NCI-H2171 treated with DMSO at 0.1 percent for 48 hours (cell line): ENCODE results near the gene DMBX1.

ENCODE experiments used
- DNase-seq: peaks from one replicate; lab custom pipeline; 2025; lab: John Stamatoyannopoulos, UW

DMBX1 gene

GRCh38 chr1:46483589-46483988 lies 6.0 kb upstream of the DMBX1 start:
- no peak for DNase-seq

GRCh38 chr1:46484783-46485490 lies 4.7 kb upstream of the DMBX1 start:
- DNase-seq, result no peak

DNA sequence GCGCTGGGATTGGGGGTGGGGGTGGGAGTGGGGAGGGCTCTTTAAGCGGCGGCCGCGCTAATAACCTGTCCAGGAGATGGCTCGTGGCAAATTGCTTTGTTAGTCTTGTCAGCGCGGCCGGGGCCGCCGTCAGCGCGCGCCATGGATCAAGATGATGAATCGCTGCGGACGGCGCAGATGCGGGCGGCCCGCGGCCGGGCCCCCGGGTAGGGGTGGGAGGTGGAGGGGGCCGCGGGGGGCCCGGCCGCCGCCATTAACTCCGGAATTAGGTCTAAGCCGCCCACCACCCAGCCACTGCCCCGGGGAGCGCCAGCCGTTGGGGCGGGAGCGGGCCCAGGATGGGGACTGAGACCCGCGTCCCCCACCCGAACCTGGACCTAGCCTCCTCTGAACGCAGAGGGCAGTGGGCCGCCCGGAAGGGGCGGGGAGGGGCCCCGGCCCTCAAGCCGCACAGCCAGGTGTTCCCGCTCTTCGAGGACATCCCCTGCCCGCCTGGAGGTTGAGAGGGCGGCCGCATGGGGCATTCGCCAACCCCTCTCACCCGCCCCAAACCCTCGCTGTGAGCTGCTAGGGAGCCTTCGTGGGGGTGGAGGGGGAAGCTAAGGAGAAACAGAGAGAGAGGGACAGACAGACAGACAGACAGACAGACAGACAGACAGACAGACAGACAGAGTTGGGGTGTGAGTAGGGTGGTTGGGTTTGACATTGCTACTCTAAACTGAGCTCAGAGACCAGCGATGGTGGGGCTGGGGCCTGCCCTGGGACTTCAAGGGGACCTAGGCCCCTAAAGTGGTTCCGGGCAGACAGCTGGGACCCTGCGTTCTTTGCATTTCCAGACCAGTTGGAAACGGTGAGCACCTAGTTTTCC lies 3.8 kb upstream of the DMBX1 start:
- DNase-seq, result no peak

DNA sequence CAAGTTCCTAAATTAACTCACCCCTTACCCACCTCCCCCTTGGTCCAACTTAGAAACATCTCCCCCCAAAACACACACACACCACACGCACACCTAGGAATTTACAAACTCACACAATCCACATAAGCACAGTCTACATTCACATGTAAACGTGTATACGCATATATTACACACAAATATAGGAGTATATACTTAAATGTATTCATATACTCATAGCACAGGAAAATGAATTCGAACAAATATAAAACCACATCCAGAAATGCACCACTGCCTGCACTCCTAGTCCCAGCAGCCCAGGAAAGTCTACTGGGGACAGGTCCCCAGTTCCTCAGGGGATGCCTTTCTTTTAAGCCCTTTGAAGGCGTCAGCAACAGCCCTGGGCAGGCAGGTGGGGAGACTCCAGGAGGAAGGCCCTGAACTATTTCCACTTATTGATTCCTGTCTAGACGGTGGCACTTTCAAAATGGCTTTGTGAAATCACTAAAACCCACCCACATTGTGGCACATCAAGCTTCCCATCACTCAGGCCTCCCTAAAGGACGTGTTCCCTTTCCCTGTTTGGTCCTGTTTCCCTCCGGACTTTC lies 3.1 kb upstream of the DMBX1 start:
- DNase-seq, result no peak

- no peak for DNase-seq
Measured at GRCh38 chr1:46487818-46488218, 1.8 kb upstream of the DMBX1 start.

GRCh38 chr1:46488343-46489168 lies 1.1 kb upstream of the DMBX1 start:
- DNase-seq, result no peak

DNA sequence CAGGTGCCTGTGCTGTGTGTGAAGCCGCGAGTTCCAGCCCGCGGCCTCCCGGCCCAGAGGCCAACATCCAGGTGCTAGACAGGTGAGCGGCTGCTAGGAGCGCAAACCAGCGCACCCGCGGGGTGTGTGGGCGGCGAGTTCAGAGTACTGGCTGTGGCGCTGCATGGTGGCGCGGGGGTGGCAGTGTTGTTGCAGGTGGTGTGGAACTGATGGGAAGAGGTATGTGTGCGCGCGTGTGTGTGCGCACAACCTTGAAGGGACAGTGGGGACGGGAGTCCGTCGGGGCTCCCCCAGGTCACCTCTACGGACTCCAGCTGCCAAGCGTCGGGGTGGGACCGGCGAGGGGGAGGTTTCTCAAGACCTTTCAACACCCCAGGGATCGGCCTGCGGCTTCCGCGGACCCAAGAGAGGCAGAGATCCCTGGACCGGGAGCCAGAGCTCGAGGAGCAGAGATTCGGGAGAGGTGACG lies 433 bp upstream of the DMBX1 start:
- no peak for DNase-seq

DNA sequence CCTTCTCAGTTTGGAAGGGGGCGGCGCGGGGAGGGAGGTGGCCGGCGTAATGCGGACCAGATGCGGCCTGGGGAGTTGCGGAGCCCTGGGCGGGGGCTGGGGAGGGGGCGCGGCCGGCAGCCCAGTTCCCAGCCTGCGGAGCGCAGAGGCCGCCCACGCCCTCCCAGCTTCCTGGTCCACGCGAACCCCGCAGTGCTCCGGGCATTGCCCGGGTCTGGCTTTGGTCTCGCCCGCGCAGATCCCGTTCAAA lies 695 bp downstream of the DMBX1 start:
- DNase-seq, result no peak

- no peak for DNase-seq
Measured at GRCh38 chr1:46490656-46491442, 1.2 kb downstream of the DMBX1 start.

DNA sequence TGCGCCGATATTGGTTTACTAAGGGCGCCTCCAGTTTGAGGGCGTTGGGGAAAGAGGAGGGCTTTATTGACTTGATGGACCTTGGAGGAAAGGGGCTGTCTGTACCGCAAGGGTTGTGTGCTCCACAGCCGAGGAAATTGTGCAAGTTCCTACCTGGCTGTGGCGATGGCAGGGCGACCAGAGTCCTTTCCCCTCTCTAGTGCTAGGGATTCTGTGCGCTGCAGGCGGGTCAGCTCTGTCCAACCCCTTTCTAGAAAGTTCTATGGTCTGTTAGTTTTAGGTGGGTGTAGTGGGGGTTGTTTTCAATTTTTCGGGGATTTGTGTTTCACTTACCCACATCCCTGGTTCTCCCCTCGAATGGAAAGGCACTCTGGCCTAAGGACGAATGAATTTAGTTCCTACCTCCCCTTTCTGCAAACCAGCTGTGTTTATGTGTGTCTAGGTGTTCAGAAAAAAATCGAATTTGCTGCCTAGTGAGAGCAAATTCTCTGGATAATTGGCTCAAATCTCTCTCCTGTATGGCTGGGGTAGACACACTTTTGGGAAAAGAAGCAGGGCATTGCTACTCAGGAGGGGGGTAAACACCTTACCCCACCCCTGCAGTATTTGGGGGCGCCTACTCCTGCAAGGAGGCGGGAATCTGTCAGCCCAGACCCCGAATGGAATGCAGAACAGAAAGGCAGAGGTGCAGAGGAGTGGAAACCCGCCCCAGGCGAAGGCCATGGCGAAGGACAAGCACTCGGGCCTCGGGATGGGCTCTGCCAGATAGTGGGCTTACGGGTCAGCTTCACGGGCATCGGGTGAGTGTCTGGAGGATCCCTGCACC lies 2.0 kb downstream of the DMBX1 start:
- no peak for DNase-seq

DNA sequence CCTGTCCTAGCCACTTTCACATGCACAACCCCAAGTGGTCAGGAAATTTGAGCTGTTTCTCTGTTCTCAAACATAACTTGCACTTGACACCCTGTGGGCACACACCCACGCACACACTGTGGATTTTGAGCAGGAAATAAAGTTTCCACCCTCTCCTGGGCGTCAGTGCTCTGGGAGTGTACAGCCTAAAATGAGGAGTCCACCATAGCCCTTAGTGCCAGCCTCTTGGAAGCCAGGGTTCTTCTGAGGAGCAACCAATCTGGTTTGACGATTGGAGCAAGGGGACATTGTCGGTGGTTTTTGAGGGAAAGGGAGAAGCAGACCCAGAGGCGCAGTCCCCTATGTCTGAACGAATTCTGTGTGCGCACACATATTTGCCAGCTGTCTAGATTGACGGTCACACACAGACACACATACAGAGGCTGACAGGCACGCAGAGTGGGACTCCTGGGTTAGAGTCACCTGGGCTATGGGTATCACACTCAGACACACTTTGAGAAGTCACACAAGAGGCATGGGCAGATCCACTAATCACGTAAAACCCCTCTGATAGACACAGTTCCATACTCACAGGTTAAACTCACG lies 2.7 kb downstream of the DMBX1 start:
- DNase-seq, result no peak

GRCh38 chr1:46492871-46493270 lies 3.2 kb downstream of the DMBX1 start:
- no peak for DNase-seq

- no peak for DNase-seq
Measured at GRCh38 chr1:46493316-46494032, 3.8 kb downstream of the DMBX1 start.

GRCh38 chr1:46494910-46495309 lies 5.3 kb downstream of the DMBX1 start:
- no peak for DNase-seq

DNA sequence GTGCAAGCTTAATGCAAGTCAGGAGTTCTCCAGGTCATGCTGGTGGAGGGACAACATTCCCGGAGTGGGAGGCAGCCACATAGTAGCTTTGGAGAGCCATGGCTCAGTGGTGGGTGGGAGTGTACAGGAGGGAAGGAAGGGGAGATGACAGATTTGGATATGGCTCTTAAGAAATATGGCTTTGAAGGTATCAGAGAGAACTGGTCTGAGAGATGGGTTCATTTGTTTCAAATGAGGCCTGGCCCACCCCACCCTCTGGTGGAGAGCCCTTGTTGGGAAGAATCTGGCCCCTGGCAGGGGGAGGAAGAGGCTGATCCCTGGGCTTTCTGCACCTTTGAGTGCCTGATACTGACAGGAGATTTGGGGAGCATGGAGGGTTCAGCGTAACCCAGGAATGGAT lies 6.1 kb downstream of the DMBX1 start:
- DNase-seq, result no peak

GRCh38 chr1:46496505-46496904 lies 6.9 kb downstream of the DMBX1 start:
- DNase-seq, result no peak

- DNase-seq, result no peak
Measured at GRCh38 chr1:46497020-46497419, 7.4 kb downstream of the DMBX1 start.

DNA sequence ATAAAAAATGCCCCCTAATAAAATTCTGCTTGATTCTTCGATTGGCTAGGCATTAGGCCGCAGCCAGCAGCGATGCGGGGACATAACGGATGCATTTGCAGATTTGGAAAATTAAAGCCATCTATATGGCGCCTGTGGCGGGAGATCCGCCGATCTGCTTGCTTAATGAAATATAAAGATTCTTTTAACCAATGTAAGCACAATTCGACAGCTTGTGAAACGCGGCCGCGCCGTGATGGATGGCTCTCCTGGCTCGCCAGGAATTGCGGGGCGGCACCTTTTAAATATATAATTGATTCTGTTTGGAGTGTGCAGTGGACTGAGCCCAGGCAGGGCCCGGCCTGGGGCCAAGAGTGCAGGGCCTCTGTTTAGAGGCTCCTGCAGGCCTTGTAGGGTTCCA lies 8.0 kb downstream of the DMBX1 start:
- DNase-seq, result no peak

- no peak for DNase-seq
Measured at GRCh38 chr1:46501528-46501927, 11.9 kb downstream of the DMBX1 start.

GRCh38 chr1:46503421-46503820 lies 13.8 kb downstream of the DMBX1 start:
- DNase-seq, result no peak
